Epithelial cell of prostate (primary cell): Measurements from ENCODE around the gene TRIM47.
"Not testable (repeated sequence)": the region's sequence is repeated elsewhere in the genome, so short reads cannot be mapped to it uniquely, and the experiment has no call there.

Experiments used
- DNase-seq: peaks from one replicate; pipeline ENCODE4 v3.0.0-alpha.2; 2011; ENCODE audit warnings: low read depth, low spot score
- H3K27ac ChIP-seq: fragments of 450-650 bp; 2 replicates; pipeline ENCODE4 v1.5.1; 2017; ENCODE audit warnings: mild to moderate bottlenecking

TRIM47 gene

GRCh38 chr17:75893305-75894048, 15.1 kb upstream of the TRIM47 start:
- DNase-seq: no peak
- no peak overlapping the region for H3K27ac ChIP-seq

GRCh38 chr17:75892556-75893224, 14.3 kb upstream of the TRIM47 start:
- H3K27ac ChIP-seq: no peak overlapping the region

DNA sequence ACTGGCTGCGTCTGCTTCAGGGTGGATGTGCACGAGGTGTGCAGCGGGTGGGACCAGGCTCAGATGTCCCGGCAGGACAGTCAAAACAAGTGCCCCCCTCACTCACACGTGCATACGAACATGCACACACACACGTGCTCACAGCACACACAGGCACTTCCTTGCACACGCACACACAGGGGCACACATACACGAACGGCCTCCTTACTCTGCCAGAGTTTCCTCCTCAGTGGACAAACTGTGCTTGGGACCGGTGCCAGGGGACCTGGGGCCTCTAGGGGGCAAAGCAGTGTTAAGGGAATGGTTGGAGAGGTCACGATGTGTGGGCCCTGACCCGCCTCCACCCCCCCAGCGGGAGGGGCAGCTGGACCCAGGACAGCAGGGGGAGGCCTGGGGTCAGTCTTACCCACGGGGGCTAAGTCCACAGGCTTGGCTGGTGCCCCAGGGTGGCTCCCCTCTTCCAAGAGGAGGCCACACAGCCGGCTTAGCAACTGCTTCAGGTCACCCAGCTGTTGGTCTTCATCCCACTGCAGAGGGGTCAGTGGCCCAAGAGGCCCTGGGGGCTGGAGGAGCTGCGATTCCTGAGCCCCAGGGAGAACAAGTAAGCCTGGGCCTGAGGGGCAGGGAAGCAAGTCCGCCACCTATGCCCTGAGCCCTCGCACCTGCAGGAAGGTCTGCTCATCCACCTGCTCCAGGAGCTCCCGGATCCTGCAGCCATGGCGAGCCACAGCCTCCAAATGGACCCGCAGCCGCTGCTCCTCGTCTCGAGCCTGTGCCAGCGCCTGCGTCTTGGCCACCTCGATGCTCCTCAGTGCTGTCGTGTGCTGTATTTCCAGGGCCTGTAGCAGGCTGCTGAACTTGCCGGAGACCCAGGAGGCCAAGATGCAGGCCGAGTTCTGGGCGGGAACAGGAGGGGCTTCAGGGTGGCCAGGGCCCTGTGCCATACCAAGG, 13.5 kb upstream of the TRIM47 start:
- DNase-seq: no peak
- H3K27ac ChIP-seq: no peak overlapping the region

More at GRCh38 chr17:75892556-75893224, 14.3 kb upstream of the TRIM47 start:
- no peak for DNase-seq

GRCh38 chr17:75891022-75891604, 12.7 kb upstream of the TRIM47 start:
- DNase-seq: no peak
- no peak overlapping the region for H3K27ac ChIP-seq

GRCh38 chr17:75889454-75889853, 11.1 kb upstream of the TRIM47 start:
- no peak for DNase-seq
- no peak overlapping the region for H3K27ac ChIP-seq

- no peak for DNase-seq
- H3K27ac ChIP-seq: no peak overlapping the region
Observed at GRCh38 chr17:75888484-75888883, 10.1 kb upstream of the TRIM47 start.

- not testable (repeated sequence) for DNase-seq, H3K27ac ChIP-seq
Observed at GRCh38 chr17:75885860-75886259, 7.5 kb upstream of the TRIM47 start.

GRCh38 chr17:75885431-75885830, 7.0 kb upstream of the TRIM47 start:
- no peak for DNase-seq

DNA sequence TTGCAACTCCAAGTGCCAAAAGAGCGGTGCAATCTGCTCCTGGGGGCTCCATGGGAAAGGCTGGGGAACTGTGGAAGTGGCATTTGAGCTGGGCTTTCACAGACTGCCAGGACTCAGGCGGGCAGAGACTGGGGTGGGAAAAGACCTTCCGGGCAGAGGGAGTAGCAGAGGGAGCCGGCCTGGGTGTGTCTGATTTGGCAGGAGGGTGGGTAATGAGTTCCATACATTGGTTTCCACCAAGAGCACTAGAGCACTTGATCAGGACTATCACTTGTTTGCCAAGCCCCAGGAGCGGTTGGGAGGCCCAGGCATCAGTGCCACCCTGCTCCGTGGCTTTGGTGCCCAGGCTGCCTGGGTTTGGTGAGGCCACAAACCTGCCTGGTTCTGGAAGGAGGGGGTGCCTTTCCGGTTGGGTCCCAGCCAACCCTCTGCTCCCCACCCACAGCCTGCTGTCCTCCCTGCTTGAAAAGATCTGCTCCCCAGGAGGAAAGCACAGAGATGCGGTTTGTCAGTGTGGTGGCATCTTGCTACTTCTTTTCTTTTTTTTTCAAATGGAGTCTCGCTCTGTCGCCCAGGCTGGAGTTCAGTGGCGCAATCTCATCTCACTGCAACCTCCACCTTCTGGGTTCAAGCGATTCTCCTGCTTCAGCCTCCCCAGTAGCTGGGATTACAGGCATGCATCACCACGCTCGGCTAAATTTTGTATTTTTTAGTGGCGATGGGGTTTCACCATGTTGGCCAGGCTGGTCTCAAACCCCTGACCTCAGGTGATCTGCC, 3.5 kb upstream of the TRIM47 start:
- no peak for DNase-seq

More at GRCh38 chr17:75885431-75885830, 7.0 kb upstream of the TRIM47 start:
- H3K27ac ChIP-seq: no peak overlapping the region

DNA sequence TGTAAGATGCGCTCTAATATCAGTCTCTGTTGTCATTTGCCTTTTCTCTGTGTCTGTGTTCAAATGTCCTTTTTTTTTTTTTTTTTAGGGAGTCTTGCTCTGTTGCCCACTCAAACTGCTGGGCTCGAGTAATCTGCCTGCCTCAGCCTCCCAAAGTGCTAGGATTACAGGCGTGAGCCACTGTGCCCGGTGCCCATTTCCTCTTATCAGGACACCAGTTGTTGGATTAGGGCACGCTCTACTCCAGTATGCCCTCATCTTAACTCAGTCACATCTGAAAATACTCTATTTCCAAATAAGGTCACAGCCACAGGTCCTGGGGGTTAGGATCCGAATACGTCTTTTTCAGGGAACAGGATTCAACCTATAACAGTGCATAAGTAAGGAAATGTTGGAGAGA, 1.9 kb upstream of the TRIM47 start:
- no peak overlapping the region for H3K27ac ChIP-seq
- DNase-seq: no peak

More for the DNA sequence above, 3.5 kb upstream of the TRIM47 start:
- no peak overlapping the region for H3K27ac ChIP-seq

DNA sequence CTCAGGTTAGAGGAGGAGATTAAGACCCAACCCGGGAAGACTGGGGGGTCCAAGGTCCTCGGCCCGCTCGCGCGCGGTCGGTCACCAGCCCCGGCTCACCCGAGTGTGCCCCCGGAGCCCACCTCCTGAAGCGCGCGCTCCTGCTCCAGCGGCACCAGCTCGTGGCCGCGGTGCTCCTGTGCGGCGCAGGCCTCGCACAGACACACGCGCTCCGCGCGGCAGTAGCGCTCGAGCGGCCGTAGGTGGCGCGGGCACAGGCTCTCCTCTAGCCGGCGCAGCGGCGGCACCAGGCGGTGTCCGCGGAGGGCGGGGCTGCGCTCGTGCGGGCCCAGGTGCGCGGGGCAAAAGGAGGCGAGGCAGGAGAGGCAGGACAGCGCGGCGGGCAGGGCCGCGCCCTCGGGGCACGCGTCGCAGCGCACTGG, 618 bp downstream of the TRIM47 start:
- peak overlapping the region; percentile 75 for H3K27ac ChIP-seq
- no peak for DNase-seq

DNA sequence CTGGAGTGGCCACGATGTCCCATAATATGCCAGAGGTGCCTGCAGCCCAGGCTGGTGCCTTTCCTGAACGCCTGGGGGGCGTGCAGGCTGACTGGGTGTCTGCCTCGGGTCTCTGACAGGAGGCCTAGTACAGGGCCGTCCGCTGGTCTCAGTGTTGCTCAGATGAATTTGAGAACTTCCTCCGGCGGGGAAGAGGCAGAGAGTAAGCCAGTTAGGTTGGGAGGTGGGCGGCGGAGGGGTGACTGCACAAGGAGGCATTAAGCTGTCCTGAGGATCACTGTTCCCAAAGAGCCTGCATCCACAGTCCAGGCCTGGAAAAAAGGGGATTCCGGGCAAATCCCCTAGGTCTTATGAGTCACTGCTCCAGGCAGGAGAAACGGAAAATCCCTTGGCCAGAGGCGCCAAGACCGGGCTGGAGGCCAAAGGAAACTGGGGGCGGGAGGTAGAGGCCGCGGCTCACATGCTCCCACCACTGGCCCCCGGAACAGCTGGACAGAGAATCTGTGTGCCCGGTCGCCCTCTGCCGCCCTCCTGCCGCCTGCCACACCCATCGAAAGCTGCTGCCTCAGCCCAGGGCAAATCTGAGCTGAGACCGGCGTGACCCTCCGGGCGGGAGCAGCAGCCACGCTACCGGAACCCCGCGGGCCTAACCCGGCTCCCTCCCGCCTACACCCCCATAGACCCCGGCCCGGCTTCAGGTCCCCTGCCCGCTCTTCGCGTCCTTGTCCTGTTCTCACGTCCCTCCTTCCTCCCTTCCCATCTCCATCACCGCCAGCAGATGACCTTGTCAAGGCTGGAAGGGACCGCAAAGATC, 1.2 kb downstream of the TRIM47 start:
- peak overlapping the region; percentile 75 for H3K27ac ChIP-seq
- no peak for DNase-seq

- H3K27ac ChIP-seq: peak overlapping the region; percentile 75
- no peak for DNase-seq
Observed at GRCh38 chr17:75876190-75876937, 2.0 kb downstream of the TRIM47 start.

DNA sequence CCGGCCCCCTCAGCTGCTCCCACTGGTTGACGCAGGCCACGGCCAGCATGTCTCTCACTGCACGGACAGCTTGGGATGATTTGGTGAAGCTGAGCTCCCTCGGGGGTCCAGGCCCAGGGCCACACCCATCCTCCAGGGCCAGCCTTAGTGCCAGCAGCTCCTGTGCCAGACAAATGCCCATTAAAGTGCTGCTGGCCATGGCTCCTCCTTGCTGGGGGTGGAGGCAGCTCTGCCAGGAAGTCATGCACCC, 2.5 kb downstream of the TRIM47 start:
- peak overlapping the region; percentile 75 for H3K27ac ChIP-seq
- DNase-seq: no peak

DNA sequence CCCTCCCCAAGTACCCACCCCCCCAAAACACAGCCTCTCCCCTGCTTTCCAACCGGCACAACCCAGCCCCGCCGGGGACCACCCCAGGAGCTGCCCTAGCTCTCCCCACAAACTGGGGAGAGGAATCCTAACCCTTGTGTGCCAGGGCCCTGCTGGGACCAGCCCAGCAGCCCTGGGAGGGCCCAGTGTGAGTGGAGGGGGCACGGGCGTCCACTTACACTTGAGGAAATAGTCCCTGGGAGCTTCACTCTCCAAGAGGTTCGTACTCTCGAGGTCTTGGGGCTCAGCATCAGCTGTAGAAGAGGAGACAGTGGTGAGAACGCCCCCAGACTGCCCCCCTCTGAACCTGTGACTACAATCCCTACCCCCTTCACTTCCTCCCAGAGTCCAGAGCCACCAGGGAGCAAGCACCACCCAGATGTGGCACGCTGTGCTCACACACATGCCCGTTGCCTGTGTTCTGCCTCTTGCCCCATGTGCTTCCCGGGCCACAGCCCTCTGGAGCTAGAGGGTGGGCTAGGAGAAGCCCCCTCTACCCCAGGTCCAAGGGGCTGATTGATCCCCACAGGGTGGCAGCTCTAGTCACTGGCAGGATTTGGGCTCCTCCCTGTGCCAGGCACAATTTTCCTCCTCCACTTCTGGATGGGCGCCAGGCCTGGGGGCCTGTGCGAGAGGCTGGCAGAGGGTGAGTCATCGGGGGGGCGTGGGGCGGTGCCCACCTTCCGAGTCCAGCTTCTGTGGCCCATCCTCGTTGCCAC, 3.0 kb downstream of the TRIM47 start:
- peak overlapping the region; percentile 75 for H3K27ac ChIP-seq
- DNase-seq: no peak

GRCh38 chr17:75874323-75875181, 3.8 kb downstream of the TRIM47 start:
- H3K27ac ChIP-seq: no peak overlapping the region
- no peak for DNase-seq
